ENCODE data around the gene TMC6.
"Not testable (repeated sequence)": the region's sequence is repeated elsewhere in the genome, so short reads cannot be mapped to it uniquely, and the experiment has no call there.

The TMC6 gene

DNA sequence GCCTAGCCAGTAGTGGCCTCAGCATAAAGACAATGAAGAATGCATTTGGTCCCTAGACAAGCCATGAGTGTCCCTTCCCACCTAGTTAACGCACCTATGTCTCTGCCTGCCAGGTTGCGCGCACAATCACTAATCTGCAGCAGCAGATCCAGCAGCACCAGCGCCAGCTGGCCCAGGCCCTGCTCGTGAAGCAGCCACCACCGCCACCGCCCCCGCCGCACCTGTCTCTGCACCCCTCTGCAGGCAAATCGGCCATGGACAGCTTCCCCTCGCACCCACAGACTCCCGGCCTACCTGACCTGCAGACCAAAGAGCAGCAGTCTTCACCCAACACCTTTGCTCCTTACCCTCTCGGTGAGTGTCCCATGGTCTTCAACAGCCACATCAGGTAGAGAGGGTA is 41.8 kb downstream of the TMC6 start:
- TF ChIP-seq, protein P1, sequence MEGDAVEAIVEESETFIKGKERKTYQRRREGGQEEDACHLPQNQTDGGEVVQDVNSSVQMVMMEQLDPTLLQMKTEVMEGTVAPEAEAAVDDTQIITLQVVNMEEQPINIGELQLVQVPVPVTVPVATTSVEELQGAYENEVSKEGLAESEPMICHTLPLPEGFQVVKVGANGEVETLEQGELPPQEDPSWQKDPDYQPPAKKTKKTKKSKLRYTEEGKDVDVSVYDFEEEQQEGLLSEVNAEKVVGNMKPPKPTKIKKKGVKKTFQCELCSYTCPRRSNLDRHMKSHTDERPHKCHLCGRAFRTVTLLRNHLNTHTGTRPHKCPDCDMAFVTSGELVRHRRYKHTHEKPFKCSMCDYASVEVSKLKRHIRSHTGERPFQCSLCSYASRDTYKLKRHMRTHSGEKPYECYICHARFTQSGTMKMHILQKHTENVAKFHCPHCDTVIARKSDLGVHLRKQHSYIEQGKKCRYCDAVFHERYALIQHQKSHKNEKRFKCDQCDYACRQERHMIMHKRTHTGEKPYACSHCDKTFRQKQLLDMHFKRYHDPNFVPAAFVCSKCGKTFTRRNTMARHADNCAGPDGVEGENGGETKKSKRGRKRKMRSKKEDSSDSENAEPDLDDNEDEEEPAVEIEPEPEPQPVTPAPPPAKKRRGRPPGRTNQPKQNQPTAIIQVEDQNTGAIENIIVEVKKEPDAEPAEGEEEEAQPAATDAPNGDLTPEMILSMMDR (IDR thresholded peaks at IDR 0.05; ENCODE audit: control insufficient read depth, extremely low read depth, insufficient read depth) = no peak
- no peak overlapping the region for H3K4me3 ChIP-seq (ENCODE audit: low read depth, low read length)
- no peak for DNase-seq (ENCODE audit: low read depth)

GRCh38 chr17:78082988-78083387 is 45.6 kb downstream of the TMC6 start:
- no peak for DNase-seq (ENCODE audit: low read depth)
- TF ChIP-seq, protein P1 (IDR thresholded peaks at IDR 0.05; ENCODE audit: control insufficient read depth, extremely low read depth, insufficient read depth) = no peak

GRCh38 chr17:78082355-78082872 is 46.1 kb downstream of the TMC6 start:
- not testable (repeated sequence) for DNase-seq (ENCODE audit: low read depth); H3K4me3 ChIP-seq (ENCODE audit: low read depth, low read length)

More at GRCh38 chr17:78082988-78083387, 45.6 kb downstream of the TMC6 start:
- H3K4me3 ChIP-seq (ENCODE audit: low read depth, low read length) = no peak overlapping the region

- H3K4me3 ChIP-seq (ENCODE audit: low read depth, low read length) = no peak overlapping the region
- DNase-seq (ENCODE audit: low read depth) = no peak
- TF ChIP-seq, protein P1 (IDR thresholded peaks at IDR 0.05; ENCODE audit: control insufficient read depth, extremely low read depth, insufficient read depth) = no peak
These were observed 47.0 kb downstream of the TMC6 start for GRCh38 chr17:78081551-78081950.

DNA sequence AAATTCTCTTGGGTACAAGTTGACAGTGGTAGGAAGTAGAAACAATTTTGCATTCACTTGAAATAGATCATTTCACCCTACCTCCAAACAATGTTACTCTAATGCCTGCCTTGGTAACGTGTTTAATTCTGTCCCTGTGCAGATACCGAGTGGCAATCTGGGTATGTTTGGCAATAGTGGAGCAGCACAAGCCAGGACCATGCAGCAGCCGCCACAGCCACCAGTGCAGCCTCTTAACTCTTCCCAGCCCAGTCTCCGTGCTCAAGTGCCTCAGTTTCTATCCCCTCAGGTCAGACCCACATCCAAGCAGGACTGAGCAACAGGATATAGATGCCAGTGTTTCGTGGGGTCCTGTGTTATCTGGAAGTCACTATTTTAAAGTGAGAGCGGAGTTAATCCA is 49.3 kb downstream of the TMC6 start:
- DNase-seq (ENCODE audit: low read depth) = no peak
- TF ChIP-seq, protein P1 (IDR thresholded peaks at IDR 0.05; ENCODE audit: control insufficient read depth, extremely low read depth, insufficient read depth) = no peak
- no peak overlapping the region for H3K4me3 ChIP-seq (ENCODE audit: low read depth, low read length)

- DNase-seq (ENCODE audit: low read depth) = no peak
- no peak overlapping the region for H3K4me3 ChIP-seq (ENCODE audit: low read depth, low read length)
- TF ChIP-seq, protein P1 (IDR thresholded peaks at IDR 0.05; ENCODE audit: control insufficient read depth, extremely low read depth, insufficient read depth) = no peak
These were observed 53.0 kb downstream of the TMC6 start for GRCh38 chr17:78075545-78075944.

GRCh38 chr17:78075011-78075410 is 53.5 kb downstream of the TMC6 start:
- DNase-seq (ENCODE audit: low read depth) = no peak
- TF ChIP-seq, protein P1 (IDR thresholded peaks at IDR 0.05; ENCODE audit: control insufficient read depth, extremely low read depth, insufficient read depth) = no peak
- H3K4me3 ChIP-seq (ENCODE audit: low read depth, low read length) = no peak overlapping the region
